WTC11 (cell line): ENCODE data around the gene CERS1. TPM values are rescaled to one million over a fixed set of nuclear protein-coding genes. Genes with fewer than 3 reads are reported as not detected.

Experiments
- ATAC-seq: fragments of 200-7000 bp; cut with Tn5 transposase; 2 replicates; pipeline ENCODE4 v1.10.0; 2021; ENCODE audit warnings: mild to moderate bottlenecking, moderate library complexity
- CTCF ChIA-PET: fragments of 300-600 bp; sonication (Branson Sonifier 250); formaldehyde crosslinking; loops from one replicate; lab custom pipeline; 2021; ENCODE audit warnings: antibody characterized with exemption; lab: Charles Lee
- POLR2A ChIA-PET: fragments of 350-600 bp; sonication (Branson Sonifier 250); formaldehyde crosslinking; loops from one replicate; lab custom pipeline; 2021; ENCODE audit warnings: antibody characterized with exemption; lab: Charles Lee
- DNase-seq: peaks from one replicate; pipeline ENCODE4 v3.0.0; 2021; ENCODE audit warnings: low spot score
- H3K27ac Mint-ChIP-seq: 2 replicates; pipeline ENCODE4 v1.8.0; 2021; ENCODE audit warnings: mixed read lengths
- H3K27me3 Mint-ChIP-seq: 2 replicates; pipeline ENCODE4 v1.8.0; 2021; ENCODE audit warnings: low read depth, mild to moderate bottlenecking, moderate library complexity, mixed read lengths
- H3K36me3 Mint-ChIP-seq: 2 replicates; pipeline ENCODE4 v1.8.0; 2021; ENCODE audit warnings: mixed read lengths
- H3K4me1 Mint-ChIP-seq: 2 replicates; pipeline ENCODE4 v1.8.0; 2022; ENCODE audit warnings: mixed read lengths
- H3K4me3 Mint-ChIP-seq: 2 replicates; pipeline ENCODE4 v1.8.0; 2021; ENCODE audit warnings: mild to moderate bottlenecking, moderate library complexity, mixed read lengths
- H3K9me3 Mint-ChIP-seq: 2 replicates; pipeline ENCODE4 v1.8.0; 2021; ENCODE audit warnings: mixed read lengths
- CREB1 ChIP-seq: sonication (generic); formaldehyde crosslinking; IDR thresholded peaks from 2 replicates; pipeline ENCODE4 v1.8.0; 2023; ENCODE audit warnings: mild to moderate bottlenecking, missing genetic modification reagents
- FOXJ3 ChIP-seq: sonication (generic); formaldehyde crosslinking; IDR thresholded peaks from 2 replicates; pipeline ENCODE4 v1.9.0; 2021; ENCODE audit warnings: missing genetic modification reagents, mild to moderate bottlenecking, borderline replicate concordance
- IRF2 ChIP-seq: sonication (generic); formaldehyde crosslinking; IDR thresholded peaks from 2 replicates; pipeline ENCODE4 v1.8.0; 2022; ENCODE audit warnings: low read depth, missing genetic modification reagents, borderline replicate concordance
- OVOL2 ChIP-seq: fragments of 250-450 bp; sonication (Bioruptor Pico); IDR thresholded peaks from 2 replicates; pipeline ENCODE4 v1.9.0; 2021; ENCODE audit warnings: mild to moderate bottlenecking, borderline replicate concordance
- ZNF317 ChIP-seq: sonication (generic); formaldehyde crosslinking; IDR thresholded peaks from 2 replicates; pipeline ENCODE4 v1.8.1; 2023; ENCODE audit warnings: low read depth, mild to moderate bottlenecking, moderate library complexity, missing genetic modification reagents, borderline replicate concordance
- ZNF396 ChIP-seq: fragments of 250-450 bp; sonication (Bioruptor Pico); IDR thresholded peaks from 2 replicates; pipeline ENCODE4 v1.8.0; 2021; ENCODE audit warnings: mild to moderate bottlenecking, moderate library complexity, borderline replicate concordance
- ZNF671 ChIP-seq: fragments of 250-450 bp; sonication (Bioruptor Pico); IDR thresholded peaks from 2 replicates; pipeline ENCODE4 v1.8.0; 2021; ENCODE audit warnings: mild to moderate bottlenecking
- total RNA-seq: library from RNA; stranded (reverse); gene quantifications from 3 replicates; pipeline ENCODE4 v1.2.3, GENCODE V29; 2021
- TF ChIP-seq, protein P1 (sequence below): fragments of 250-450 bp; sonication (Bioruptor Pico); IDR thresholded peaks from 2 replicates; pipeline ENCODE4 v1.9.0; 2021; ENCODE audit warnings: mild to moderate bottlenecking
- TF ChIP-seq, protein P2 (sequence below): sonication (generic); formaldehyde crosslinking; IDR thresholded peaks from 2 replicates; pipeline ENCODE4 v1.8.0; 2023; ENCODE audit warnings: missing genetic modification reagents, mild to moderate bottlenecking, borderline replicate concordance
- TF ChIP-seq, protein P3 (sequence below): fragments of 250-450 bp; sonication (Bioruptor Pico); IDR thresholded peaks from 2 replicates; pipeline ENCODE4 v1.9.0; 2021; ENCODE audit warnings: mild to moderate bottlenecking, borderline replicate concordance
- TF ChIP-seq, protein P4 (sequence below): sonication (generic); formaldehyde crosslinking; IDR thresholded peaks from 2 replicates; pipeline ENCODE4 v1.8.0; 2022; ENCODE audit warnings: mild to moderate bottlenecking, missing genetic modification reagents
- TF ChIP-seq, protein P5 (sequence below): sonication (generic); formaldehyde crosslinking; IDR thresholded peaks from 2 replicates; pipeline ENCODE4 v1.8.1; 2023; ENCODE audit warnings: mild to moderate bottlenecking, moderate library complexity, missing genetic modification reagents
- TF ChIP-seq, protein P6 (sequence below): fragments of 200-600 bp; IDR thresholded peaks from 2 replicates; pipeline ENCODE4 v1.8.0; 2022; ENCODE audit warnings: antibody characterized with exemption

Gene CERS1
- total RNA-seq, 1 experiment from 2014 or later: 14.7 TPM

DNA sequence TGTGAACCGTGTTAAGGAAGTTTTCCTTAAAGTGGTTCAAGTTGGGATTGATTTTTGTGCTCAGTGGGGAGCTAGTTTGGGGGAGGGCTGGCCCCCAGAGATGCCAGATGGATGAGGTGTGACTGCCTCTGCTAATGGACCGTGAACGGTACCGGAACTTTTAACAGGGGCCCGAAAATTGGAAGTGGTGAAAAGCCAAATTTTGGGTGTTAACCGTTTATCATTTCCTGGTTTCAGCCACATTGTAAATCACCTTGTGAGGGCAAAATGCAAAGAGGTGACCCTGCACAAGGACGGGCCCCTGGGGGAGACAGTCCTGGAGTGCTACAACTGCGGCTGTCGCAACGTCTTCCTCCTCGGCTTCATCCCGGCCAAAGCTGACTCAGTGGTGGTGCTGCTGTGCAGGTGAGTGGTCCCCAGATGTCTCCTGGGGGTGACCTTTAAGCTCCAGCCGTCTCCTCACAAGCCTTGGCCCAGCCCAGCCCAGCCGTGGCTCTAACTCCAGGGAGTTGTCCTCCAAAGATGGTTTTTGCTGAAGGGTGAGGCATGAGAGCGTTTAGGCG is 46.0 kb downstream of the CERS1 start (continued):
- TF ChIP-seq CREB1 (CRISPR knock-in tag): no peak

DNA sequence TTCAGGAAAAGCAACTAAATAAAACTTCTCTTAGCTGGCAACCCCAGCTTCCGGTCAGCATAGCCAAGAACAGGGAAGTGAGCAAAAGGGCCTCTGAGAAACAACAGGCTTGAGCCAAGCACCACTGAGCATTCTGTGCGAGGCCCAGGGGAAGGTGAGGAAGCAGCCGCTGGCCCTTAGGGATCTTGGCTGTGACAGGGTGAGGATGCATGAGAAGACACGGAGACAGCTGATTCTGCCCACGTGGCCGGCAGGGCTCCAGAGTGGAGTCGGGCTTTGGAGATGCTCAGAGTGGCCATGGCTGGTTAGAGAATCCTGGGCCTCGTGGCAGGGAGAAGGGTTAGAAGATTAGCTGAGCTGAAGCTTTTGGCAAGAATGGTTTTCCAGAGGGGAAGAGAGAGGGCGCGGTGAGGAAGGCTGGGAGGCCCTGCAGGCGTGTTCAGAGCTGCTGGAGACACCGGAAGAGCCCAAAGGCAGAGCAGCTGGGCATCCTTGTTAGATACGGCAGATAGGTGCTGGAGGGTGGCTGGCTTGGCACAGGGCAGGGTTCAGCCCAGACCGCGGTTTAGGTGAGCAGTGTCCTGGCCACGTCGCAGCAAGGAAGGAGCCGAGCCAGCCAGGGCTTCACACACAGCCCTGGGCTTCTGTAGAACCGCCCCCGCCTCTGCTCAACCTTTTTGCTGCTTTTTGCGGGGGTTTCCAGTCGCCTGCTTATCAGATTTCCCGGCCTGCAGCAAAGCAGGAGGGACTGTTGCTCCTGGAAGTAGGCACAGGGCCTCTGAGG is 46.9 kb downstream of the CERS1 start:
- ATAC-seq (no peak), DNase-seq (no peak)
- Mint-ChIP-seq H3K9me3 (no peaks in the 10 kb centered on the region), H3K4me1 (no peaks in the 10 kb centered on the region; the same call in 1 of the 2 replicates), H3K27ac (peak overlapping the region; percentile 90), H3K27me3 (no peaks in the 10 kb centered on the region), H3K36me3 (peaks cover 49% of the 10 kb centered on the region), H3K4me3 (no peak overlapping the region)
- TF ChIP-seq, protein P1, sequence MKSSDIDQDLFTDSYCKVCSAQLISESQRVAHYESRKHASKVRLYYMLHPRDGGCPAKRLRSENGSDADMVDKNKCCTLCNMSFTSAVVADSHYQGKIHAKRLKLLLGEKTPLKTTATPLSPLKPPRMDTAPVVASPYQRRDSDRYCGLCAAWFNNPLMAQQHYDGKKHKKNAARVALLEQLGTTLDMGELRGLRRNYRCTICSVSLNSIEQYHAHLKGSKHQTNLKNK: no peak
- TF ChIP-seq, protein P2, sequence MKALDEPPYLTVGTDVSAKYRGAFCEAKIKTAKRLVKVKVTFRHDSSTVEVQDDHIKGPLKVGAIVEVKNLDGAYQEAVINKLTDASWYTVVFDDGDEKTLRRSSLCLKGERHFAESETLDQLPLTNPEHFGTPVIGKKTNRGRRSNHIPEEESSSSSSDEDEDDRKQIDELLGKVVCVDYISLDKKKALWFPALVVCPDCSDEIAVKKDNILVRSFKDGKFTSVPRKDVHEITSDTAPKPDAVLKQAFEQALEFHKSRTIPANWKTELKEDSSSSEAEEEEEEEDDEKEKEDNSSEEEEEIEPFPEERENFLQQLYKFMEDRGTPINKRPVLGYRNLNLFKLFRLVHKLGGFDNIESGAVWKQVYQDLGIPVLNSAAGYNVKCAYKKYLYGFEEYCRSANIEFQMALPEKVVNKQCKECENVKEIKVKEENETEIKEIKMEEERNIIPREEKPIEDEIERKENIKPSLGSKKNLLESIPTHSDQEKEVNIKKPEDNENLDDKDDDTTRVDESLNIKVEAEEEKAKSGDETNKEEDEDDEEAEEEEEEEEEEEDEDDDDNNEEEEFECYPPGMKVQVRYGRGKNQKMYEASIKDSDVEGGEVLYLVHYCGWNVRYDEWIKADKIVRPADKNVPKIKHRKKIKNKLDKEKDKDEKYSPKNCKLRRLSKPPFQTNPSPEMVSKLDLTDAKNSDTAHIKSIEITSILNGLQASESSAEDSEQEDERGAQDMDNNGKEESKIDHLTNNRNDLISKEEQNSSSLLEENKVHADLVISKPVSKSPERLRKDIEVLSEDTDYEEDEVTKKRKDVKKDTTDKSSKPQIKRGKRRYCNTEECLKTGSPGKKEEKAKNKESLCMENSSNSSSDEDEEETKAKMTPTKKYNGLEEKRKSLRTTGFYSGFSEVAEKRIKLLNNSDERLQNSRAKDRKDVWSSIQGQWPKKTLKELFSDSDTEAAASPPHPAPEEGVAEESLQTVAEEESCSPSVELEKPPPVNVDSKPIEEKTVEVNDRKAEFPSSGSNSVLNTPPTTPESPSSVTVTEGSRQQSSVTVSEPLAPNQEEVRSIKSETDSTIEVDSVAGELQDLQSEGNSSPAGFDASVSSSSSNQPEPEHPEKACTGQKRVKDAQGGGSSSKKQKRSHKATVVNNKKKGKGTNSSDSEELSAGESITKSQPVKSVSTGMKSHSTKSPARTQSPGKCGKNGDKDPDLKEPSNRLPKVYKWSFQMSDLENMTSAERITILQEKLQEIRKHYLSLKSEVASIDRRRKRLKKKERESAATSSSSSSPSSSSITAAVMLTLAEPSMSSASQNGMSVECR (CRISPR knock-in tag): no peak
- TF ChIP-seq ZNF317 (CRISPR knock-in tag): no peak
- no peak for TF ChIP-seq FOXJ3 (CRISPR knock-in tag)
- no peak for TF ChIP-seq OVOL2 (CRISPR knock-in tag)
- TF ChIP-seq ZNF396 (CRISPR knock-in tag): no peak
- TF ChIP-seq ZNF671 (CRISPR knock-in tag): no peak
- TF ChIP-seq, protein P3, sequence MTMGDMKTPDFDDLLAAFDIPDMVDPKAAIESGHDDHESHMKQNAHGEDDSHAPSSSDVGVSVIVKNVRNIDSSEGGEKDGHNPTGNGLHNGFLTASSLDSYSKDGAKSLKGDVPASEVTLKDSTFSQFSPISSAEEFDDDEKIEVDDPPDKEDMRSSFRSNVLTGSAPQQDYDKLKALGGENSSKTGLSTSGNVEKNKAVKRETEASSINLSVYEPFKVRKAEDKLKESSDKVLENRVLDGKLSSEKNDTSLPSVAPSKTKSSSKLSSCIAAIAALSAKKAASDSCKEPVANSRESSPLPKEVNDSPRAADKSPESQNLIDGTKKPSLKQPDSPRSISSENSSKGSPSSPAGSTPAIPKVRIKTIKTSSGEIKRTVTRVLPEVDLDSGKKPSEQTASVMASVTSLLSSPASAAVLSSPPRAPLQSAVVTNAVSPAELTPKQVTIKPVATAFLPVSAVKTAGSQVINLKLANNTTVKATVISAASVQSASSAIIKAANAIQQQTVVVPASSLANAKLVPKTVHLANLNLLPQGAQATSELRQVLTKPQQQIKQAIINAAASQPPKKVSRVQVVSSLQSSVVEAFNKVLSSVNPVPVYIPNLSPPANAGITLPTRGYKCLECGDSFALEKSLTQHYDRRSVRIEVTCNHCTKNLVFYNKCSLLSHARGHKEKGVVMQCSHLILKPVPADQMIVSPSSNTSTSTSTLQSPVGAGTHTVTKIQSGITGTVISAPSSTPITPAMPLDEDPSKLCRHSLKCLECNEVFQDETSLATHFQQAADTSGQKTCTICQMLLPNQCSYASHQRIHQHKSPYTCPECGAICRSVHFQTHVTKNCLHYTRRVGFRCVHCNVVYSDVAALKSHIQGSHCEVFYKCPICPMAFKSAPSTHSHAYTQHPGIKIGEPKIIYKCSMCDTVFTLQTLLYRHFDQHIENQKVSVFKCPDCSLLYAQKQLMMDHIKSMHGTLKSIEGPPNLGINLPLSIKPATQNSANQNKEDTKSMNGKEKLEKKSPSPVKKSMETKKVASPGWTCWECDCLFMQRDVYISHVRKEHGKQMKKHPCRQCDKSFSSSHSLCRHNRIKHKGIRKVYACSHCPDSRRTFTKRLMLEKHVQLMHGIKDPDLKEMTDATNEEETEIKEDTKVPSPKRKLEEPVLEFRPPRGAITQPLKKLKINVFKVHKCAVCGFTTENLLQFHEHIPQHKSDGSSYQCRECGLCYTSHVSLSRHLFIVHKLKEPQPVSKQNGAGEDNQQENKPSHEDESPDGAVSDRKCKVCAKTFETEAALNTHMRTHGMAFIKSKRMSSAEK (CRISPR knock-in tag): no peak
- POLR2A ChIA-PET: no interaction called here
- CTCF ChIA-PET: interaction anchor here (2.3 to 3.3 kb wide), 3 partner anchors 11 to 69 kb away, joined by 20 to 64 read pairs (median 37); partner anchors contain the start of gene UPF1

DNA sequence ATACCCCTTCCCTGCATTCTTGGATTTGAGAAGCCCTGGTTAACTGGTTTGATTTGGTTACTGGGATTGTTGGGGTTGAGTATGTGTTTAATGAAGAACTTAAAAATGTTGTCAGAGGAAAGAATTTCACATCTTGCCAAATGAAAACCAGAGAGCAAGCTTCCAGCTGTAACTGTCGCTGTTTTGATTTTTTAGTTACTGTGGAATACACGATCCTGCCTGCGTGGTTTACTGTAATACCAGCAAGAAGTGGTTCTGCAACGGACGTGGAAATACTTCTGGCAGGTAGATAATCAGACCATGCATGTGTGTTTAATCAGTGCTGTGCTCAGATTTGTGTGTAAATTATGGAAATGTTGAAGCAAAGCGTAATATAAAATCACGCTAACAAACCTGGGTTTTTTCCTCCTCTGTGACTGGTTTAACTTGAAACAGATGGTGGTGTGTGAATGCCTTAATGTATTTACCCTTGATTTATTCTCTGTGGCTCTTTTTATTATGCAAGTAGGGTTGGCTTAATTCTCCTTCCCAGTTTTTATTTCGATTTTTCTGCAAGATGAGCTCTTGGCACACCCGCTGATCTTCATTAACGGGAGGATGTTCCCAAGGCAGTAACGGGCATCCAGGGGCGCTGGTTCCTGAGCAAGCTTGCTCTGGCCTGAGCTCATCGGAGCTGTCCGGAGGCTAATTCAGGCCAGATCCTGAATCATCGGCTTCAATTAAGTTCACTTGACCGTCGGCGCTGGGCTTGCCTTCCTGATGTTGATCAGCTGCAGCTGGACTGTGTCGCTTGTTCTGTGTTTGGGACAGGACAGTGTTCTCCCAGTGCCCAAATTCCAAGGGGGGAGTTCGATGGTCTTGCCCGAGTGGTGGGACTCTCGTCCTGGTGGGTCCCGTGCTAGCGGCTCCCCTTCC is 48.2 kb downstream of the CERS1 start:
- Mint-ChIP-seq H3K9me3 (no peaks in the 10 kb centered on the region), H3K27ac (peak overlapping the region; percentile 96), H3K4me1 (no peaks in the 10 kb centered on the region; the same call in 1 of the 2 replicates), H3K36me3 (peaks cover 37% of the 10 kb centered on the region), H3K4me3 (no peak overlapping the region), H3K27me3 (no peaks in the 10 kb centered on the region)
- ChIA-PET POLR2A (interaction anchor here (1.0 to 1.2 kb wide), 2 partner anchors 14 to 258 kb away, joined by 3 read pairs; no protein-coding TSS in a partner anchor), CTCF (interaction anchor here (0.7 to 3.3 kb wide), 58 partner anchors 9 to 424 kb away, joined by 3 to 64 read pairs (median 6); partner anchors contain the start of genes COPE, DDX49, ELL and TMEM59L)
- ATAC-seq (no peak), DNase-seq (no peak)
- TF ChIP-seq, protein P4, sequence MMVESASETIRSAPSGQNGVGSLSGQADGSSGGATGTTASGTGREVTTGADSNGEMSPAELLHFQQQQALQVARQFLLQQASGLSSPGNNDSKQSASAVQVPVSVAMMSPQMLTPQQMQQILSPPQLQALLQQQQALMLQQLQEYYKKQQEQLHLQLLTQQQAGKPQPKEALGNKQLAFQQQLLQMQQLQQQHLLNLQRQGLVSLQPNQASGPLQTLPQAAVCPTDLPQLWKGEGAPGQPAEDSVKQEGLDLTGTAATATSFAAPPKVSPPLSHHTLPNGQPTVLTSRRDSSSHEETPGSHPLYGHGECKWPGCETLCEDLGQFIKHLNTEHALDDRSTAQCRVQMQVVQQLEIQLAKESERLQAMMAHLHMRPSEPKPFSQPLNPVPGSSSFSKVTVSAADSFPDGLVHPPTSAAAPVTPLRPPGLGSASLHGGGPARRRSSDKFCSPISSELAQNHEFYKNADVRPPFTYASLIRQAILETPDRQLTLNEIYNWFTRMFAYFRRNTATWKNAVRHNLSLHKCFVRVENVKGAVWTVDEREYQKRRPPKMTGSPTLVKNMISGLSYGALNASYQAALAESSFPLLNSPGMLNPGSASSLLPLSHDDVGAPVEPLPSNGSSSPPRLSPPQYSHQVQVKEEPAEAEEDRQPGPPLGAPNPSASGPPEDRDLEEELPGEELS (CRISPR knock-in tag): no peak
- TF ChIP-seq IRF2 (CRISPR knock-in tag): no peak
- TF ChIP-seq, protein P5, sequence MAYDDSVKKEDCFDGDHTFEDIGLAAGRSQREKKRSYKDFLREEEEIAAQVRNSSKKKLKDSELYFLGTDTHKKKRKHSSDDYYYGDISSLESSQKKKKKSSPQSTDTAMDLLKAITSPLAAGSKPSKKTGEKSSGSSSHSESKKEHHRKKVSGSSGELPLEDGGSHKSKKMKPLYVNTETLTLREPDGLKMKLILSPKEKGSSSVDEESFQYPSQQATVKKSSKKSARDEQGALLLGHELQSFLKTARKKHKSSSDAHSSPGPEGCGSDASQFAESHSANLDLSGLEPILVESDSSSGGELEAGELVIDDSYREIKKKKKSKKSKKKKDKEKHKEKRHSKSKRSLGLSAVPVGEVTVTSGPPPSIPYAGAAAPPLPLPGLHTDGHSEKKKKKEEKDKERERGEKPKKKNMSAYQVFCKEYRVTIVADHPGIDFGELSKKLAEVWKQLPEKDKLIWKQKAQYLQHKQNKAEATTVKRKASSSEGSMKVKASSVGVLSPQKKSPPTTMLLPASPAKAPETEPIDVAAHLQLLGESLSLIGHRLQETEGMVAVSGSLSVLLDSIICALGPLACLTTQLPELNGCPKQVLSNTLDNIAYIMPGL (CRISPR knock-in tag): no peak
- TF ChIP-seq, protein P6, sequence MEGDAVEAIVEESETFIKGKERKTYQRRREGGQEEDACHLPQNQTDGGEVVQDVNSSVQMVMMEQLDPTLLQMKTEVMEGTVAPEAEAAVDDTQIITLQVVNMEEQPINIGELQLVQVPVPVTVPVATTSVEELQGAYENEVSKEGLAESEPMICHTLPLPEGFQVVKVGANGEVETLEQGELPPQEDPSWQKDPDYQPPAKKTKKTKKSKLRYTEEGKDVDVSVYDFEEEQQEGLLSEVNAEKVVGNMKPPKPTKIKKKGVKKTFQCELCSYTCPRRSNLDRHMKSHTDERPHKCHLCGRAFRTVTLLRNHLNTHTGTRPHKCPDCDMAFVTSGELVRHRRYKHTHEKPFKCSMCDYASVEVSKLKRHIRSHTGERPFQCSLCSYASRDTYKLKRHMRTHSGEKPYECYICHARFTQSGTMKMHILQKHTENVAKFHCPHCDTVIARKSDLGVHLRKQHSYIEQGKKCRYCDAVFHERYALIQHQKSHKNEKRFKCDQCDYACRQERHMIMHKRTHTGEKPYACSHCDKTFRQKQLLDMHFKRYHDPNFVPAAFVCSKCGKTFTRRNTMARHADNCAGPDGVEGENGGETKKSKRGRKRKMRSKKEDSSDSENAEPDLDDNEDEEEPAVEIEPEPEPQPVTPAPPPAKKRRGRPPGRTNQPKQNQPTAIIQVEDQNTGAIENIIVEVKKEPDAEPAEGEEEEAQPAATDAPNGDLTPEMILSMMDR: 0 out of 2 replicates have a peak, but pooled peaks have one; percentile 10
